ENCODE data around the gene PFN1. TPM values are rescaled to one million over a fixed set of nuclear protein-coding genes. Genes with fewer than 3 reads are reported as not detected.

Gene PFN1
- total RNA-seq, 1 donor from 2014 or later: 1,346 TPM

- Histone ChIP-seq H3K36me3 (ENCODE audit: insufficient read depth, low read length) (peaks cover 37% of the 10 kb centered on the region), H3K79me2 (ENCODE audit: insufficient read depth, low read length) (peaks cover 92% of the 10 kb centered on the region), H2AFZ (ENCODE audit: low read depth, low read length) (no peak overlapping the region), H3K27ac (ENCODE audit: low read depth, low read length) (peak overlapping the region; percentile 22), H4K20me1 (ENCODE audit: insufficient read depth, low read length) (peaks cover 63% of the 10 kb centered on the region), H3K4me2 (ENCODE audit: low read length) (no peak overlapping the region), H3K4me3 (ENCODE audit: insufficient read depth, low read depth, low read length) (no peak overlapping the region), H3K27me3 (ENCODE audit: insufficient read depth, low read length) (no peaks in the 10 kb centered on the region), H3K9me3 (ENCODE audit: insufficient read depth, low read depth, low read length) (no peaks in the 10 kb centered on the region), H3K9ac (ENCODE audit: low read length) (peak overlapping the region; percentile 97), H3K4me1 (ENCODE audit: insufficient read depth, low read length) (peaks cover 43% of the 10 kb centered on the region)
- peaks cover 37% of the 10 kb centered on the region for H3K4me1 Mint-ChIP-seq (ENCODE audit: low read depth, unreplicated experiment)
- peaks cover 2% of the 10 kb centered on the region for H3K9me3 Mint-ChIP-seq (ENCODE audit: unreplicated experiment)
- peaks cover 28% of the 10 kb centered on the region for H3K36me3 Mint-ChIP-seq (ENCODE audit: low read depth, unreplicated experiment)
- DNase-seq (ENCODE audit: low read depth) (no peak), FAIRE-seq (no peak)
- TF ChIP-seq, protein P1, sequence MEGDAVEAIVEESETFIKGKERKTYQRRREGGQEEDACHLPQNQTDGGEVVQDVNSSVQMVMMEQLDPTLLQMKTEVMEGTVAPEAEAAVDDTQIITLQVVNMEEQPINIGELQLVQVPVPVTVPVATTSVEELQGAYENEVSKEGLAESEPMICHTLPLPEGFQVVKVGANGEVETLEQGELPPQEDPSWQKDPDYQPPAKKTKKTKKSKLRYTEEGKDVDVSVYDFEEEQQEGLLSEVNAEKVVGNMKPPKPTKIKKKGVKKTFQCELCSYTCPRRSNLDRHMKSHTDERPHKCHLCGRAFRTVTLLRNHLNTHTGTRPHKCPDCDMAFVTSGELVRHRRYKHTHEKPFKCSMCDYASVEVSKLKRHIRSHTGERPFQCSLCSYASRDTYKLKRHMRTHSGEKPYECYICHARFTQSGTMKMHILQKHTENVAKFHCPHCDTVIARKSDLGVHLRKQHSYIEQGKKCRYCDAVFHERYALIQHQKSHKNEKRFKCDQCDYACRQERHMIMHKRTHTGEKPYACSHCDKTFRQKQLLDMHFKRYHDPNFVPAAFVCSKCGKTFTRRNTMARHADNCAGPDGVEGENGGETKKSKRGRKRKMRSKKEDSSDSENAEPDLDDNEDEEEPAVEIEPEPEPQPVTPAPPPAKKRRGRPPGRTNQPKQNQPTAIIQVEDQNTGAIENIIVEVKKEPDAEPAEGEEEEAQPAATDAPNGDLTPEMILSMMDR (IDR thresholded peaks at IDR 0.05; ENCODE audit: insufficient read depth, low read depth, low read length): no peak
- no peak for TF ChIP-seq EZH2 (IDR thresholded peaks at IDR 0.05; ENCODE audit: insufficient read depth, low read length)
- peak overlapping the region; percentile 99 for H3K27ac Mint-ChIP-seq (ENCODE audit: unreplicated experiment)
- no peaks in the 10 kb centered on the region for H3K27me3 Mint-ChIP-seq (ENCODE audit: low read depth, unreplicated experiment)
- H3K4me3 Mint-ChIP-seq (ENCODE audit: unreplicated experiment): peak overlapping the region; percentile 95
These were observed 5.4 kb downstream of the PFN1 start for GRCh38 chr17:4942760-4943508.

DNA sequence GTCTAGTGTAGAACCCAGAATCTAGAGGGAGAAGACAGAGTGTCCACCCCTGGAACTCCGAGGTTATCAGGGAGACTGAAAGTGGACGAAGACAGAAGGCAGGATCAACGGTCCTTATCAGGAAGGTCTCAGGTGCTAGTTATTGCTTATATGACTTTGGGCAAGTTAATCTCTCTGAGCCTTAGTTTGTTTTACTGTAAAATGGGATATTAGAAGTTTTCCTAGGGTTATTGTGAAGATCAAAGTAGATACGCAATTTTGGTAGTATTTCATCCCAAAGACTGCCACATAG, 7.1 kb downstream of the PFN1 start:
- Histone ChIP-seq H4K20me1 (ENCODE audit: insufficient read depth, low read length) (peaks cover 50% of the 10 kb centered on the region), H3K27ac (ENCODE audit: low read depth, low read length) (peak overlapping the region; percentile 96), H3K9ac (ENCODE audit: low read length) (peak overlapping the region; percentile 97), H3K9me3 (ENCODE audit: insufficient read depth, low read depth, low read length) (no peaks in the 10 kb centered on the region), H3K27me3 (ENCODE audit: insufficient read depth, low read length) (no peaks in the 10 kb centered on the region), H3K4me1 (ENCODE audit: insufficient read depth, low read length) (peaks cover 40% of the 10 kb centered on the region), H2AFZ (ENCODE audit: low read depth, low read length) (no peak overlapping the region), H3K4me2 (ENCODE audit: low read length) (peak overlapping the region; percentile 97), H3K79me2 (ENCODE audit: insufficient read depth, low read length) (peaks cover 79% of the 10 kb centered on the region), H3K36me3 (ENCODE audit: insufficient read depth, low read length) (peaks cover 32% of the 10 kb centered on the region), H3K4me3 (ENCODE audit: insufficient read depth, low read depth, low read length) (peak overlapping the region; percentile 85)
- Mint-ChIP-seq H3K4me1 (ENCODE audit: low read depth, unreplicated experiment) (peaks cover 37% of the 10 kb centered on the region), H3K9me3 (ENCODE audit: unreplicated experiment) (peaks cover 2% of the 10 kb centered on the region), H3K36me3 (ENCODE audit: low read depth, unreplicated experiment) (peaks cover 19% of the 10 kb centered on the region), H3K4me3 (ENCODE audit: unreplicated experiment) (peak overlapping the region; percentile 95), H3K27ac (ENCODE audit: unreplicated experiment) (peak overlapping the region; percentile 99), H3K27me3 (ENCODE audit: low read depth, unreplicated experiment) (no peaks in the 10 kb centered on the region)
- TF ChIP-seq, protein P1 (IDR thresholded peaks at IDR 0.05; ENCODE audit: insufficient read depth, low read depth, low read length): no peak
- no peak for TF ChIP-seq EZH2 (IDR thresholded peaks at IDR 0.05; ENCODE audit: insufficient read depth, low read length)
- DNase-seq (ENCODE audit: low read depth): no peak
- no peak for FAIRE-seq
